Trophoblast cell (in vitro differentiated cells and primary cell): ENCODE results near the gene MYO18B.

Experiments used
- DNase-seq, 2 donors: peaks; one replicate each; pipeline ENCODE4 v3.0.0-alpha.2; 2016
- H2AFZ ChIP-seq: 2 replicates; pipeline ENCODE4 v1.6.1; 2013; ENCODE audit warnings: low read length, moderate library complexity, mild to moderate bottlenecking; ENCODE audit not compliant: insufficient read depth, poor library complexity
- H2AK5ac ChIP-seq: 2 replicates; pipeline ENCODE4 v1.6.1; 2013; ENCODE audit warnings: mild to moderate bottlenecking, low read length
- H2BK120ac ChIP-seq: 2 replicates; pipeline ENCODE4 v1.6.1; 2013; ENCODE audit warnings: low read length, mild to moderate bottlenecking, moderate library complexity; ENCODE audit not compliant: insufficient read depth, poor library complexity
- H2BK12ac ChIP-seq: 2 replicates; pipeline ENCODE4 v1.6.1; 2013; ENCODE audit warnings: mild to moderate bottlenecking, low read length, moderate library complexity
- H2BK5ac ChIP-seq: 2 replicates; pipeline ENCODE4 v1.6.1; 2013; ENCODE audit warnings: low read length, low read depth, moderate library complexity, mild to moderate bottlenecking; ENCODE audit not compliant: poor library complexity
- H3K14ac ChIP-seq: 2 replicates; pipeline ENCODE4 v1.6.1; 2013; ENCODE audit warnings: mild to moderate bottlenecking, low read length
- H3K18ac ChIP-seq: 2 replicates; pipeline ENCODE4 v1.6.1; 2013; ENCODE audit warnings: mild to moderate bottlenecking, low read length
- H3K23ac ChIP-seq: 2 replicates; pipeline ENCODE4 v1.6.1; 2013; ENCODE audit warnings: low read length
- H3K27ac ChIP-seq: 2 replicates; pipeline ENCODE4 v1.5.1; 2013; ENCODE audit warnings: low read depth, mild to moderate bottlenecking, inconsistent platforms, low read length, moderate library complexity
- H3K27me3 ChIP-seq: 2 replicates; pipeline ENCODE4 v1.6.1; 2013; ENCODE audit warnings: inconsistent platforms, mild to moderate bottlenecking, low read length, moderate library complexity; ENCODE audit not compliant: insufficient read depth
- H3K36me3 ChIP-seq, 2 experiments: 1 replicate in 1 of 2; 2 replicates in 1 of 2; pipeline ENCODE4 v1.6.1; 2013; ENCODE audit warnings: low read length in 2 of 2, mild to moderate bottlenecking in 2 of 2, moderate library complexity in 1 of 2; ENCODE audit not compliant: insufficient read depth in 2 of 2, control insufficient read depth in 1 of 2
- H3K4ac ChIP-seq: 2 replicates; pipeline ENCODE4 v1.6.1; 2013; ENCODE audit warnings: low read depth, mild to moderate bottlenecking, low read length, moderate library complexity
- H3K4me1 ChIP-seq, 2 experiments: 1 replicate in 1 of 2; 2 replicates in 1 of 2; pipeline ENCODE4 v1.6.1; 2013; ENCODE audit warnings: low read length in 2 of 2, mild to moderate bottlenecking in 2 of 2, moderate library complexity in 1 of 2; ENCODE audit not compliant: insufficient read depth in 2 of 2, control insufficient read depth in 1 of 2
- H3K4me2 ChIP-seq: 2 replicates; pipeline ENCODE4 v1.6.1; 2013; ENCODE audit warnings: inconsistent platforms, mild to moderate bottlenecking, low read length, moderate library complexity
- H3K4me3 ChIP-seq: 2 replicates; pipeline ENCODE4 v1.5.1; 2013; ENCODE audit warnings: mild to moderate bottlenecking, low read depth, low read length, inconsistent platforms
- H3K79me1 ChIP-seq: one replicate; pipeline ENCODE4 v1.6.1; 2013; ENCODE audit warnings: low read length
- H3K79me2 ChIP-seq: 2 replicates; pipeline ENCODE4 v1.6.1; 2013; ENCODE audit warnings: low read length, mild to moderate bottlenecking; ENCODE audit not compliant: control insufficient read depth, insufficient read depth, poor library complexity
- H3K9ac ChIP-seq: 2 replicates; pipeline ENCODE4 v1.6.1; 2013; ENCODE audit warnings: mild to moderate bottlenecking, low read length
- H3K9me3 ChIP-seq: 2 replicates; pipeline ENCODE4 v1.6.1; 2013; ENCODE audit warnings: low read depth, mild to moderate bottlenecking, control low read depth, inconsistent platforms, low read length; ENCODE audit not compliant: insufficient read depth
- H4K12ac ChIP-seq: 2 replicates; pipeline ENCODE4 v1.6.1; 2013; ENCODE audit warnings: low read depth, mild to moderate bottlenecking, low read length, moderate library complexity
- H4K8ac ChIP-seq: 2 replicates; pipeline ENCODE4 v1.6.1; 2013; ENCODE audit warnings: low read depth, mild to moderate bottlenecking, low read length, moderate library complexity
- H4K91ac ChIP-seq: one replicate; pipeline ENCODE4 v1.6.1; 2013; ENCODE audit warnings: low read depth, mild to moderate bottlenecking, low read length, moderate library complexity
- WGBS: extraction: QIAGEN DNeasy Blood & Tissue Kit; methylation state at CpG from one replicate; pipeline ENCODE4 v1.1.7; 2013; ENCODE audit warnings: missing lambda C conversion rate; ENCODE audit not compliant: insufficient read length, insufficient coverage; ENCODE audit errors: extremely low coverage; 5-methylcytosine and 5-hydroxymethylcytosine counted together

Gene MYO18B

GRCh38 chr22:25746012-25746373 lies 4.0 kb downstream of the MYO18B start:
- H4K91ac ChIP-seq = no peak overlapping the region
- H3K4me2 ChIP-seq = no peak overlapping the region
- H3K36me3 ChIP-seq = no peaks in the 10 kb centered on the region
- H3K9ac ChIP-seq = no peak overlapping the region
- no peak overlapping the region for H2AK5ac ChIP-seq
- no peaks in the 10 kb centered on the region for H3K9me3 ChIP-seq
- no peak overlapping the region for H4K12ac ChIP-seq
- no peak overlapping the region for H3K18ac ChIP-seq
- no peaks in the 10 kb centered on the region for H3K79me2 ChIP-seq
- no peak overlapping the region for H2BK12ac ChIP-seq
- no peak overlapping the region for H4K8ac ChIP-seq
- no peak overlapping the region for H2AFZ ChIP-seq
- no peak overlapping the region for H3K14ac ChIP-seq
- WGBS = no CpG with 5 or more reads among the region's 1 CpG
- no peak overlapping the region for H3K23ac ChIP-seq
- H3K4ac ChIP-seq = no peak overlapping the region
- no peak overlapping the region for H3K27ac ChIP-seq
- H3K4me1 ChIP-seq = peaks cover 0 to 4% of the 10 kb centered on the region in 2 experiments
- H3K4me3 ChIP-seq = no peak overlapping the region
- no peak overlapping the region for H2BK120ac ChIP-seq
- no peaks in the 10 kb centered on the region for H3K79me1 ChIP-seq
- H3K27me3 ChIP-seq = no peaks in the 10 kb centered on the region
- H2BK5ac ChIP-seq = no peak overlapping the region
- DNase-seq = no peak

GRCh38 chr22:25747245-25747944 lies 5.4 kb downstream of the MYO18B start:
- no peak overlapping the region for H4K91ac ChIP-seq
- no peak overlapping the region for H2AK5ac ChIP-seq
- H3K27me3 ChIP-seq = no peaks in the 10 kb centered on the region
- no peak overlapping the region for H3K27ac ChIP-seq
- no peak overlapping the region for H2BK120ac ChIP-seq
- no peak overlapping the region for H3K18ac ChIP-seq
- H3K4me1 ChIP-seq = no peaks in the 10 kb centered on the region
- no peak overlapping the region for H2BK5ac ChIP-seq
- H3K14ac ChIP-seq = no peak overlapping the region
- no peaks in the 10 kb centered on the region for H3K79me1 ChIP-seq
- no peaks in the 10 kb centered on the region for H3K79me2 ChIP-seq
- H3K4ac ChIP-seq = no peak overlapping the region
- H3K4me2 ChIP-seq = no peak overlapping the region
- WGBS = no CpG with 5 or more reads among the region's 8 CpGs
- no peak overlapping the region for H3K4me3 ChIP-seq
- no peak overlapping the region for H2AFZ ChIP-seq
- H3K36me3 ChIP-seq = no peaks in the 10 kb centered on the region
- H4K8ac ChIP-seq = no peak overlapping the region
- peak; percentile 92 to 93 for DNase-seq
- no peak overlapping the region for H4K12ac ChIP-seq
- H2BK12ac ChIP-seq = no peak overlapping the region
- H3K23ac ChIP-seq = no peak overlapping the region
- H3K9me3 ChIP-seq = no peaks in the 10 kb centered on the region
- H3K9ac ChIP-seq = no peak overlapping the region

GRCh38 chr22:25748140-25748539 lies 6.2 kb downstream of the MYO18B start:
- Histone ChIP-seq H4K12ac (no peak overlapping the region), H3K27me3 (no peaks in the 10 kb centered on the region), H2AFZ (no peak overlapping the region), H2AK5ac (no peak overlapping the region), H3K23ac (no peak overlapping the region), H4K8ac (no peak overlapping the region), H3K79me2 (no peaks in the 10 kb centered on the region), H3K9ac (no peak overlapping the region), H2BK120ac (no peak overlapping the region), H3K79me1 (no peaks in the 10 kb centered on the region), H2BK12ac (no peak overlapping the region), H3K18ac (no peak overlapping the region), H3K9me3 (no peaks in the 10 kb centered on the region), H3K4ac (no peak overlapping the region), H2BK5ac (no peak overlapping the region), H3K27ac (no peak overlapping the region), H4K91ac (no peak overlapping the region), H3K14ac (no peak overlapping the region), H3K36me3 (no peaks in the 10 kb centered on the region), H3K4me2 (no peak overlapping the region), H3K4me1 (no peaks in the 10 kb centered on the region), H3K4me3 (no peak overlapping the region)
- DNase-seq = no peak
- WGBS = no CpG with 5 or more reads among the region's 5 CpGs

GRCh38 chr22:25748704-25749103 lies 6.7 kb downstream of the MYO18B start:
- Histone ChIP-seq H3K4me2 (no peak overlapping the region), H3K4ac (no peak overlapping the region), H3K27ac (no peak overlapping the region), H2BK120ac (no peak overlapping the region), H3K18ac (no peak overlapping the region), H3K4me3 (no peak overlapping the region), H2AK5ac (no peak overlapping the region), H3K9me3 (no peaks in the 10 kb centered on the region), H2AFZ (no peak overlapping the region), H2BK5ac (no peak overlapping the region), H4K8ac (no peak overlapping the region), H3K36me3 (no peaks in the 10 kb centered on the region), H3K79me1 (no peaks in the 10 kb centered on the region), H3K14ac (no peak overlapping the region), H3K9ac (no peak overlapping the region), H4K91ac (no peak overlapping the region), H2BK12ac (no peak overlapping the region), H3K27me3 (no peaks in the 10 kb centered on the region), H3K79me2 (no peaks in the 10 kb centered on the region), H3K23ac (no peak overlapping the region), H4K12ac (no peak overlapping the region), H3K4me1 (no peaks in the 10 kb centered on the region)
- WGBS = no CpG with 5 or more reads among the region's 2 CpGs
- no peak for DNase-seq
